Activated CD4-positive, alpha-beta T cell treated with anti-CD3 and anti-CD28 coated beads, Interleukin-2, Interleukin-6, amounts not matched to agents 100 ng/mL and 50 ng/mL, durations not matched to agents 16 hours and 8 hours (primary cell): Measurements from ENCODE around the gene ANXA11.
A peak's percentile ranks its signal among the peaks of the same experiment; 100 is the strongest.
"Not testable (repeated sequence)": the region's sequence is repeated elsewhere in the genome, so short reads cannot be mapped to it uniquely, and the experiment has no call there.

Experiments used
- DNase-seq: peaks from one replicate; pipeline ENCODE4 v3.0.0-alpha.2; 2020

ANXA11 gene

GRCh38 chr10:80144067-80144695 lies 61.2 kb downstream of the ANXA11 start:
- DNase-seq, result peak; percentile 43

DNA sequence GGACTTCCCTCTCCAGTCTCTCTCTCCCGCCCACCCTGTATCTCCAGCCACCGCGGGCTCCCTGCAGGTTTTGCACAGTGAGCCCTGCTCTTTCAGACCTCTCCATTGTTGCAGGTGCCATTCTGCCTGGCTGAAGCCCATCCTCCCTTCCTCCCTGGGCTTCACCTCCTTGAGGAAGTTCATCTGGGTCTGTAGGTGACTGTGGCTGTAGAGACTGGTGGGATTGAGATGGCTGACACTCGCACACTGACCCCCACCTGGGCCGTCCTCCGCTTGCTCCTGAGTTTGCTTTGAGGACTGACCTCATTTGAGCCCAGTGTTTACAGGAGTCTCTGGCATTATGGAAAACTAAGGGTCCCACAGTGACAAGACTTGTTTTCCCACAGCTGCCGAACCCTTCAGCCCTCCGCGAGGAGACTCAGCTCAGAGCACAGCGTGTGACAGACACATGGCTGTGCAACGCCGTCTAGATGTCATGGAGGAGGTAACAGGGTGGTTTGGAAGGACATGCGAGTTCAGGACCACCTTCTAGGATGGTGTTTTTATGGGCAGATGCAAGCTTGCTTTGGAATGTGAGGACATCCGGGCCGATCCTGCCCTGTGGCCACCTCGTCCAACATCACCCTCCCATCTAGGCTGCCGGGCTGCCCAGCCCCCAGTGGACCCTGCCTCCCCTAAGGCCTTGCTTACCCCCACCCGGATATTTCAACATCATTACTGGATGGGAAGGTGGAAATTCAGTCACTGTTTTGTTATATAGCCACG lies 63.5 kb downstream of the ANXA11 start:
- no peak for DNase-seq

- DNase-seq, result no peak
Measured at GRCh38 chr10:80140251-80140650, 65.1 kb downstream of the ANXA11 start.

DNA sequence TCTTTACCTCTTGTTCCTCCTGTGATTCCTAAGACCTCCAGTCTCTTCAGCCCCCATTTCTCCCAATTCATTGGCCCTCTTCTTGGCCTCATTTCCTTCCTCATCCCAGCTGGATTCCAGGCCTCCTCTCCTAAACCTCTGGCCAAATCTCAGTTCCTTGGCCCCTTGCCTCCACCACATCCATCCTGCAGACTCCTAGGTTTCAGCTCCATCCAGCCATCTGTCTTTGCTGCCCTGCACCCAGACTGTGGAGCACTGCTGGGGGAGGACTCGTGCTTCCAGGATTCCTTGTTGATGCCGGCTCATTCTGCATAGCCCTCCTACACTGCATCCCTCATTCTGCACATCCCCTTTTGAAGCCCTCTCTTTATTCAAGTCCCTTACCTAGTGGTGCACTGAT lies 66.1 kb downstream of the ANXA11 start:
- DNase-seq, result no peak

- DNase-seq, result no peak
Measured at GRCh38 chr10:80137920-80138319, 67.4 kb downstream of the ANXA11 start.

- DNase-seq, result no peak
Measured at GRCh38 chr10:80137031-80137862, 68.1 kb downstream of the ANXA11 start.

DNA sequence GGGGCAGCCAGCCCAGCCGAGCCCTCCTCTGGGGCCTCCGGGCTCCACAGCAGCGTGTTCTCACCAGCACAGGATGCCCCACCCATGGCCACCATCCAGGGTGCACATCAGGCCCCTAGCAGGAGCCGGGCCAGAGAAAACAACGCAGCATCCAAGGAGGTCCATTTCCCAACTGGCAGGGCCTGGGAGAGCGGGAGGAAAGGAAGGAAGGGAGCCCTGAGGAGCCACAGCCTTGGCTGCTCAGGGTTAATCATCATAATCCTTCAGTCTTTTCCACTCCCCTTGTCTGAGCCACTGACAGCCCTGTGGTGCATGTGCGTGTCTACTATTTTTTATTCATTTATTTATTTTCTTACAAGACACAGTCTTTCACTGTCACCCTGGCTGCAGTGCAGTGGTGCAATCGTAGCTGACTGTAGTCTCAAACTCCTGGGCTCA lies 69.2 kb downstream of the ANXA11 start:
- no peak for DNase-seq

DNA sequence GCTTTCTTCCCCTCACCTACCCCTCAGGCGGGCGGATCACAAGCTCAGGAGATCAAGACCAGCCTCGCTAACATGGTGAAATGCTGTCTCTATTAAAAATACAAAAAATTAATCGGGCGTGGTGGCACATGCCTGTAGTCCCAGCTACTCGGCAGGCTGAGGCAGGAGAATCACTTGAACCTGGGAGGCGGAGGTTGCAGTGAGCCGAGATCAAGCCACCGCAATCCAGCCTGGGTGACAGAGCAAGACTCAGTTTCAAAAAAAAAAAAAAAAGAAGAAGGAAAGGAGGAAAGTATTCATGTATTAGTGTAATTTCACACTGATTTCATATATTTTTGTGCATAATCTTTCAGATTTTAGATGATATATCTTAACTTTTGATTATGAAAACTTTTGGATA lies 71.7 kb downstream of the ANXA11 start:
- not testable (repeated sequence) for DNase-seq

GRCh38 chr10:80133206-80133605 lies 72.1 kb downstream of the ANXA11 start:
- DNase-seq, result no peak

DNA sequence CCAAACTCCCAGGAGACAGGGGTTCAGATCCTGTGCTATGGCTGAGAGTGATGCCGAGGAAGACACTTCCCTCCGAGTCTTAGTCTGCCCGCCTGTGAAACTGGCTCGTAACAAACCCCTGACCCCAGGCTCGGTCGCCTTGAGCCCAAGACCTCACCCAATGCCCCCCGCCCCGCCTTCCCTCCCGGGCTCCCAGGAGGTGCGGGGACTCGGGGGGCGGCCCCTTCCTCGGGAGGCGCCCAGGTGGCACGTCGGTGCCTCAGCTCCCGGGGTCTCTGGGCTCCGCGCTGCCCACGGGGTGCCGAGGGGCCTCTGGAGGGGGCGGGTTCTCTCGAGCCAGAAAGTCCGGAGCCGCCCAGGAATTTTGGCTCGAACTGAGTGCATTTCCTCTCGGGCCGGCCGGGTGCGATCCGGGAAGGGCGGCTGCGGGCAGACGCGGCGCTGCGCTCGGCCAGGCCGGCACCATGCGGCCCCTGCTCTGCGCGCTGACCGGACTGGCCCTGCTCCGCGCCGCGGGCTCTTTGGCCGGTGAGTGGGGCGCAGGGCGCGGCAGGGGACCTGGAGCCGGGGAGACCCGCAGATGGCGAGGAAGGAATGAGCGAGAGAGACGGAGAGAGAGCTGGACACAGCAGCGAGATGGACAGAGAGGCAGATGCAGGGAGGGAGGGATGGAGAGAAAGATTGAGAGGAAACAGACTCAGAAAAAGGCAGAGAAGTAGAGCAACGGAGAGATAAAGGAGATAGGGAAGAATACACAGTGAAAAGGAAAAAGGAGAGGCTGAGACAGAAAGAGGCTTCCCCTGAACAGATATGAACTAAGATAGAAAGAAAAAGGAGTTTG lies 72.8 kb downstream of the ANXA11 start, which contains the start of gene PLAC9:
Gene PLAC9, plus strand, starts transcription at position 432 of the 841 bp plus-strand sequence. Its CDS starts 33 bp downstream, at position 465.
- DNase-seq, result no peak

GRCh38 chr10:80131499-80131901 lies 73.8 kb downstream of the ANXA11 start:
- no peak for DNase-seq

DNA sequence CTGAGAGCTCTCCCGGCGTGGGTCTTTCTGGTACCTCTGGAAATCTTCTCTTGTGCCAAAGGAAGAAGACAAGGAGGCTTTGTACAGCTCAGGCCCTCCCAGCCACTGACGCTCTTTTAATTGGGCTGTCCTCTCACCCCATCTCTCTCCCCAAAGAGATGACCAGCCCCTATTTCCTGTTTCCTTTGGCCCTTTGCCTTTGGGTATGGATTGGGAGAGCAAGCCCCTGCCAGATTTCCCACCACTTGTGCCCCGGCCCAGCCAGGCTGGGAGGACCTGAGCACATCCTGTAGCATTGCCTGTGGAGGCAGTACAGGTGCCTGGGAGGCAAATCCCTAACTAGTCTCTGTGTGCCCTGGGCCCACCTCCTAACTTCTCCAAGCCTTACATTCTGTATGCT lies 78.5 kb downstream of the ANXA11 start:
- no peak for DNase-seq

GRCh38 chr10:80122746-80123145 lies 82.6 kb downstream of the ANXA11 start:
- no peak for DNase-seq

GRCh38 chr10:80122110-80122710 lies 83.1 kb downstream of the ANXA11 start:
- no peak for DNase-seq

DNA sequence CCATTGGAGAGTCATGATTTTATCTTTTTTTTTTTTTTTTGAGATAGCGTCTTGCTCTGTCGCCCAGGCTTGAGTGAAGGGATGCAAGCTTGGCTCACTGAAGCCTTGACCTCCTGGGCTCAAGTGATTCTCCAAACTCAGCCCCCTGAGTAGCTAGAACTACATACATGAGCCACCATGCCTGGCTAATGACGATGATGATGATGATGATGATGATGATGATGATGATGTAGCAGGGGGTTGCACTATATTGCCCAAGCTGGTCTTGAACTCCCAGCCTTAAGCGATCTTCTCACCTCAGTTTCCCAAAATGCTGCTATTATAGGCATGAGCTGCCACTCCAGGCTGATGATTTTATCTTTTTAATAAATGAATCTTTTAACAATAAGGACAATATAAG lies 86.7 kb downstream of the ANXA11 start:
- DNase-seq, result no peak

DNA sequence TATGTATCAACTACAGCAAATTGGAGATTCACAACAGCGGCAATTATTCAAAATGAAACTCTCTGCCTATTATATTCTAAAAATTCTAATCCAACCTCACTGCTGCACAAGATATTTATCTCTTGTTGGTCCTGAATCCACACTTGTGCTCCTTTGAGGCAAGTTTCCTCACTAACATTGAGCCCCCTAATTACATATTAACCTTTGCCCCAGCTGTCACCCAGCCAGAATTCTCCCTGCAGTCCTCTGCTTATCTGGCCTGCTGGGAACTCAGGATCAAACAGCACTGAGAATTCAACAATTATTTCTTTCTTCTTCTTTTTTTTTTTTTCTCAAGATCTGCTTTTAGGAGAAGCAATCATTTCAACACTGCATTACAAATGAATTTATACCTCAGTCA lies 94.4 kb downstream of the ANXA11 start:
- peak; percentile 4 for DNase-seq

DNA sequence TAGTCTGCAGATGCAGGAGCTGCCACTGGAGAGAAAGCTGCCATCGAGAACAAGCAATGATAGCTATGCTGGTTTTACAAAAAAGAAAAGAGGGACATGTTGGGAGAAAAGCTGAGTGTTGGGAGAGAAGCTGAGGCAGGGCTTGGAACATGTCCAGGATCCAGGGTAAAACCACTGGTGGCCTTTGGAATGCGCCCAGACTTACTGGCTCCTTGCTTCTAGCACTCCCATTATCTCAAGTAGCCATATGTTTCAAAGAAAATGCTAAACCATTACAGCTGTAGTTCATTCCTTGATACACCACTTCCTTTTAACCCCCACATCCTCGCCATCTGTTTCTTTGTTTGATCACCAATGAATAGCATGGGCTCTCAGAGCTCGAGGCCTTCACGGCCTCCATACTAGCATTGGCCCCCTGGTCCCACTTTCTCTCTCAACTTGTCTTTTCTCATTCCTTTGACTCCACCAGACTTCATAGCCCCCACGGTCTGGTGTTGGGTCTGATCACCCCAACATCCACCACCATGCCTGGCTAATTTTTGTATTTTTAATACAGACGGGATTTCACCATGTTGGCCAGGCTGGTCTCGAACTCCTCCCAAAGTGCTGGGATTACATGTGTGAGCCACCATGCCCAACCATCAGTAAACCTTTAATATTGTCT lies 96.6 kb downstream of the ANXA11 start:
- DNase-seq, result no peak

DNA sequence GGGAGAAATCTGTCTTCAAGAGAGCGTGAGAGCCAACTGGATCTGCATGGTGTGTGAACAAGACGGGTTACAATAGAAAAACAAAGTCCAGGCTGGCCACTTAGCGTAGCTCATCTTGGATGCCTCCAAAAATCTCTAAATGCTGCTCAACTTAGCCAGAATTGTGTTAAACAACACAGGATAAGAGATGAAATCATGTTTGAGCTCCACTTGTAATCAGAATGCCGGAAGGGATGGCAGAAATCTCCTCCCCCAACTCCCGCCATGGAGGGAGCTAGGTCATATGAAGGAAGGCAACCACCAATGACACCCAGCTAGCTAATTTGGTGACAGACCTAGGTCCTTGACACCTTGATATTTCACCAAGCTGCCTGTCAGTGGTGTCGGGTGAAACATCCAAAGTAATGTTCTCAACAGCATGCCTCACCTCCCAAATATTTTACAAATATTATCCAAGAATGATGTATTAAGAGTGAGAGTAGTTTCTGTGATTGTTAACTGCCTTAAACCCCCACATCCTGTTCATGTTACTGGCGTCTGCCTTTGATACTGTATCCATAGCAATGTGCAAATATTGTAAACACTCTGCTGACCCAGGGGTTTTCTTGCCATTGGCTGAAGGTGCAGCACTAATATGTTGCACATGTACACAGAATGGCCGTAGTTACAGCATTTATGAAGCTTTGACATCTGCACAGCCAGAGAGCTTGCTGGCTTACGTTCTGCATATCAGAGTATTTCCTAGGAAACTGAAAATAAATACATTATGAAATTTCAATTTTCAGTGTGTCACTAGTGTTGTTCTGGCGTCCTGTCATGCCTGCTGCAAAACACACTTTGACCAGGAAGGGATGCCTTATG lies 101.0 kb downstream of the ANXA11 start:
- peak; percentile 50 for DNase-seq
